OCI-LY7 (cell line): ENCODE data around the gene COL23A1.

Experiments used
- EZH2phosphoT487 ChIP-seq: fragments of 200-600 bp; sonication (generic); IDR thresholded peaks from 2 replicates; pipeline ENCODE4 v1.6.1; 2018; ENCODE audit warnings: low read depth, borderline replicate concordance, mild to moderate bottlenecking, mixed run types, antibody characterized with exemption, low read length, moderate library complexity, mixed read lengths
- TF ChIP-seq, protein P1 (sequence below): fragments of 200-600 bp; sonication (generic); conservative IDR thresholded peaks from 2 replicates; pipeline ENCODE4 v1.5.1; 2014; ENCODE audit warnings: mild to moderate bottlenecking, antibody characterized with exemption, low read length, moderate library complexity, mixed read lengths

DNA sequence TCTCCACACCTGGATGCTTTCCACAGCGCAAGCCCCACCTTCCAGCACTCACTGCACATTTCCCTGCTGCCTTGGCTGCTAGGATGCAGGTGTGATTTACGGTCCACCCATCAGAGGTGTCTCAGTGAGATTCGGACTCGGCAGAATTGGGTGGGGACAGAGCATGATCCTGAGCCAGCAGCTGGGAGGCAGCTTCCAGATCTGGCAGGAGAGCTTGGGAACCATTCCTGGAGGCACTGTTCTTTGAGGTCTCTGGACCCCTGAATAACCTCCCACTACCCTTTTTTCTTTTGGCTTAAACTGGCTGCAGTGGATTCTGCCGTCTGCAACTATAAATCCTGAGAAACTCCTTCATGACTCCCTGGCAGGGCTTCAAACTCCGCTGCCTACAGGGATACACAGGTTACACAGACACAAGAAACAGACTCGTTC is 258.0 kb downstream of the COL23A1 start:
- TF ChIP-seq, protein P1, sequence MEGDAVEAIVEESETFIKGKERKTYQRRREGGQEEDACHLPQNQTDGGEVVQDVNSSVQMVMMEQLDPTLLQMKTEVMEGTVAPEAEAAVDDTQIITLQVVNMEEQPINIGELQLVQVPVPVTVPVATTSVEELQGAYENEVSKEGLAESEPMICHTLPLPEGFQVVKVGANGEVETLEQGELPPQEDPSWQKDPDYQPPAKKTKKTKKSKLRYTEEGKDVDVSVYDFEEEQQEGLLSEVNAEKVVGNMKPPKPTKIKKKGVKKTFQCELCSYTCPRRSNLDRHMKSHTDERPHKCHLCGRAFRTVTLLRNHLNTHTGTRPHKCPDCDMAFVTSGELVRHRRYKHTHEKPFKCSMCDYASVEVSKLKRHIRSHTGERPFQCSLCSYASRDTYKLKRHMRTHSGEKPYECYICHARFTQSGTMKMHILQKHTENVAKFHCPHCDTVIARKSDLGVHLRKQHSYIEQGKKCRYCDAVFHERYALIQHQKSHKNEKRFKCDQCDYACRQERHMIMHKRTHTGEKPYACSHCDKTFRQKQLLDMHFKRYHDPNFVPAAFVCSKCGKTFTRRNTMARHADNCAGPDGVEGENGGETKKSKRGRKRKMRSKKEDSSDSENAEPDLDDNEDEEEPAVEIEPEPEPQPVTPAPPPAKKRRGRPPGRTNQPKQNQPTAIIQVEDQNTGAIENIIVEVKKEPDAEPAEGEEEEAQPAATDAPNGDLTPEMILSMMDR, result no peak
- no peak for TF ChIP-seq EZH2phosphoT487
